Skin of body (tissue), 3 donors: Measurements from ENCODE around the gene SLC47A2. TPM values are rescaled to one million over a fixed set of nuclear protein-coding genes. Genes with fewer than 3 reads are reported as not detected.

Experiments used
- DNase-seq: peaks from one replicate; lab custom pipeline; 2025; lab: John Stamatoyannopoulos, UW
- small RNA-seq: library from RNA; depleted of rRNA; stranded (forward); fragments of <200 nt; gene quantifications from one replicate; pipeline ENCODE3, GENCODE V24; 2014; ENCODE audit warnings: low replicate concordance
- total RNA-seq: library from RNA; depleted of rRNA; stranded (reverse); fragments of >200 nt; gene quantifications from one replicate; pipeline ENCODE4 v1.2.3, GENCODE V29; 2014

SLC47A2 gene
- total RNA-seq, 1 donor from 2014 or later: 0.39 TPM

DNA sequence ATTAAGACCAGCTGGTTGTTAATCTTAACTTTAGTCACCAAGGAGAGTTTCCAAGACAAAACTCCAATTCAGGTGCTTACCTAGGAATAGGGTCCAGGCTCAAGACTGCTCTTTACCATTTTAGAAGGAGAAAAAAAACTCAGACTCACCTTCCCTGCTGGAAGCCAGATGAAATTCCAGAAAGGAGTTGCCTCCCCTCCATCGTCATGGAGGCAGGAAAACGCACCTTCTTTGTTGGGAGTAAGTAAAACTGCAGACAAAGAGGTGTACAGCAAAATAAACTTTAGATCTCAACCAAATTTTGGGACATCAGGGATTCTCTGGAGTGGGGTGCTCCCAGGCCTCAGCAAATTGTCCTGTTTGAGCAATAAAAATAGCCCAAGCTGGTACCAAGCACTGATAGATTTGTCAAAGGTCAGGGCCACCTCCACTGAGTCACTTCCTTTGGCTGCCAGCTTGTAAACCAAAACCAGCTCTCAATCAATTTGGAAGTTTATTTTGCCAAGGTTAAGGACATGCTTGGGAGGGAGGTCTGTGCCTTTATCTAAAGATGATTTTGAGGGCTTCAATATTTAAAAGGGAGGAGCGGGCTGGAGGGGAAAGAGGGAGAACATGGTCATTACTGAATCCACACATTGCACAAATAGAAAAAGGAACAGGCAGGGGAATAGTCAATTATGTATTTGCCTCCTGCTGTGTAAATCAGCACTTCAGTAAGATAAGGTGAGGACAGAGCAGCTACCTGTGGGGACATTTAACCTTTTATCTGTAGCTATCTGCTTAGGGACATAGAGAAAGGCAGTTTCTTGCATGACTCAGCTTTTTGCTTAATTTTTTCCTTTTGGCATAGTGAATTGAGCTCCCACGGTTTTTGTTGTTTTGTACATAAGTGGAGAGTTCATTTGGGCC, 69.3 kb downstream of the SLC47A2 start:
- no peak for DNase-seq

DNA sequence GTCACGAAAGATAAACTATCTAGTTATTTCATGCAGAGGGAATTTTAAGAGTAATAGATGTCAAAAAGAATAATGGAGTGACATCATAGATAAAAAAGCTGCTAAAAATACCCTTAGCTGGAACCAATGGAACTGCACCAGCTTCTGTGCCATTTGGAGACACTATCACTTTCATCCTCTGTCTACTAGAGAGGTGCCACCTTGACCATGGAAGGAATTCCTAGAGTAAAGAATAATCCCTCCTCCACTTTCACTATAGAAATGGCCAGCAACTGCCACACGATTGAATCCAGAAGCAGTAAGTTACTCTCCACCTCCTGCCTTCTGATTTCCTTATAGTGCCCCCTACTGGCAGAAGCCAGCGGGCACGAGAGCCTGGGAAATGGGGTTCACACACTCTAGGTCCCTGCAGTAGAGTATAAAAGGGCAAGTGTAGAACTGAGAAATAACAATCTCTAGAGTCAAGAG, 70.6 kb downstream of the SLC47A2 start:
- DNase-seq: no peak

DNA sequence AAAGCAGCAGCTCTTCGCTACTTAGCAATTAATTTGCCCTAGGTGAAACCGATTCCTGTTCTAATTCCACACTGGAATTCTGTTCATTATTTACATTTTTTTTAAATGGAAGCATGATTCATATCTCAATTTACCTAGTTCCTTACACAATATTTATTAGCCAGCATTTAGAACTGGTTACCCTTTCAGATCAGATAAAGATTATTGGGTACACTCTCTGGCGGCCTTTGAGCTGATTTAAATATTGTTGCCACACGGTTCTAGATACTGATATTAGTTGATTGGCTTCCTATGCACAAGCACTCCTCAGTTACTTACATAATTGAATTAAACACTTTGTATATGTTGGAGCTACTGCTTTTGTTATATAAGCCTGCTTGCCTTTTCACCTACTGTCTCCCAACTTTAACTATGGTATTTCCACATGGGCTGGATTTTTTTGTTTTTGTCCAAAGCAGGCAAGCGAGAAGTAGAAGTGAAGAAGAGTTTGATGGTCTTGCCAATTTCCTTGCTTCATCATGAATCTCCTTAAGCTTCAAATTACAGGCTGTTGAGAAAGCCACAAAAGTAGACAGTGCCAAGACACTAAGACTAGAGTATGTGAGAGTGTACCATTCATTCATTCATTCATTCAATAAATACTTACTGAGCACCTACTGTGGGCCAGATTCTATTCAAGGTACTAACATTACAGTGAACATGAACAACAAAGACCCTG, 71.7 kb downstream of the SLC47A2 start:
- DNase-seq: no peak

DNA sequence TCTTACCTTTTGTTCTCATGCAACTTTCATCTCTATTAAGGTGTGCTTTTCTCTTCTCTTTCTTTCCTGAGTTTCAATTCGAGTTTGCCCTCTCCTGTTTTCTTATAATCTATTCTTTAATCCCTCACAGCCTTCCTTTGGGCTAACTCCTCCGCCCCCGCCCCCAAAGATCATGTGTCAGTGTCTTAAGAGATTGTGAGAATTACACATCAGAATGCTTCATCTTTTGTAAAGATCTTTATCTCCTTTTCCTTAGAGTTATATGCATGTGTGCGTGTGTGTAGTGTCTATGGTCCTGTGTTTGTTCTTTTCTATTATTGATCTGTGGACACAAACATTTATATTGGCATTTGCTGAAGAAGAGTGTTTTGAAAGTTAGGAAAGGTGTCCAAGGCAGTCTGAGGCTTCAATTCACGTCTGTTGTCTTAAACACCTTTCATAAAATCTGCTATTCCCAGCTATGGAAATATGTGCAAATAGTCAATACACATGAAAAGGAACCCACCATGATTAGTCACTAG, 74.0 kb downstream of the SLC47A2 start:
- DNase-seq: no peak

DNA sequence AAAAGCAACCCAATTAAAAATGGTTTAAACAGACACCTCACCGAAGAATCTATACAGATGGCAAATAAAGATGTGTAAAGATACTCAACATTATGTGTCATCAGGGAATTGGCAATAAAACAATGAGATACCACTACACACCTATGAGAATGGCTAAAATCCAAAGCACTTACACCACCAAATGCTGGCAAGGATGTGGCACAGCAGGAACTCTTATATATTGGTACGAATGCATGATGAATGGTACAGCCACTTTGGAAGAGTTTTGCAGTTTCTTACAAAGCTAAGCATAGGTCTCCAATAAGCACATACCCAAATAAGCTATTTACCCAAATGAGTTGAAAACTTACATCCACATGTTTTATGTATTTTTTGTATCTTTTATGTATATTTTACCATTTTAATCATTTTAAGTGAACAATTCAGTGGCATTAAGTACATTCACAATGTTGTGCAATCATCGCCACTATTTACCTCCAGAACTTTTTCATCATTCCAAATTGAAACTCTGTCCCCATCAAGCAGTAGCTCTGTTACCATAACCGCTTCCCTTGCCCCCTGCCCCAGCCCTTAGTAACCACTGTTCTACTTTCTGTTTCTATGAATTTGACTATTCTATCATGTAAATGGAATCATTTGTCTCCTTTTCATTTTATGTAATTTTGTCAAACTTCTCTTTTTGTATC, 74.6 kb downstream of the SLC47A2 start:
- no peak for DNase-seq

DNA sequence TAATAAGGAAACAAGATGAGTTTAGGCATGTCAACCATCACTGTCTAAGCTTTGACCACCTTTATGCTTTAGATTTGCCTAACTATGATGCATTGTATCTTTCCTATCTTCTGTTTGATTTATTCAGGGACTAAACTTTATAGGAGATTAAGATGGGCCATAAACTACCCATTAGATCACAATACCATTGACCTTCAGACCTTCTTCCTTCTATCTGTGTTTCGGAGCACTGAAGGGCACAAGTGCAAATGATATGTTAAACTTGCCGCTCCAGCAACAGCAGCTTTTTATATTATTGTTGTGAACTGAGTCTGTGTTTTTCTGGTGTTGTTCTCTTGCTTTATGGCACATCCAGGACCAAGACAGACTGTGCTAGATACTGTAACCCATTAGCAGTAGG, 84.5 kb downstream of the SLC47A2 start:
- no peak for DNase-seq

DNA sequence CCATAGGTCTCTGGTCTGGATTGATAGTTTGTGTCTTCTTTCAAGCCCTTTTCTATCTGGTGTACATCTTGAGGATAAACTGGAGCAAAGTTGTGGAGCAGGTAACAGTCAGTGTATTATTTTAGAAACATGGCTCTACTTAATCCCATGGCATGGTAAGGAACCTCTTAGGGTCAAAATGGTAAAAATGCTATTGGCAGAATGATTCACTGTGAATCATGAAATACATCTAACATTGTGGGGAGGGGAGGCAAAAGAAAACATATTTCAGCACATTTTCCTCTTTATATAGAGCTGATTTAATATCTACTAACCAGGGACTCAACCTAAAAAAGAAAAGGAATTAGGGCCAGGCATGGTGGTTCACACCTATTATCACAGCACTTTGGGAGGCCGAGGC, 85.7 kb downstream of the SLC47A2 start:
- no peak for DNase-seq

DNA sequence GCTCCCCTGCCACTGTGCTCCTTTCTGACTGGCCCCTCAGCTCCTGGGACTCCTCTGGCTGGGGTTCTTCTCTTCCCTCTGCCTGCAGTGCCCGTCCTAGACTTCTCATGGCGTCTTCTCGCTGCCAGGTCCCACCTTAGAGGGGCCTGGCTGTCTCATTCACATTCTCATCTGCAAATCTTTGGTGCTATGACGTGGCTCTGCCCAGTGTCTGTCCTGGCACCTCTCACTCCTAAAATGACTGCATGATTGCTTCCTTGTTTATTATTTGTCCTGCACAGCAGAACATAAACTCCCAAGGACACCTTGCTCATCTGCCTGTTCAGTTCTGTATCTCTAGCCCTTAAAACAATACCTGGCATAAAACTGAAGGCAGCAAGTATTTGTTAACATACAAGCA, 86.3 kb downstream of the SLC47A2 start:
- no peak for DNase-seq

DNA sequence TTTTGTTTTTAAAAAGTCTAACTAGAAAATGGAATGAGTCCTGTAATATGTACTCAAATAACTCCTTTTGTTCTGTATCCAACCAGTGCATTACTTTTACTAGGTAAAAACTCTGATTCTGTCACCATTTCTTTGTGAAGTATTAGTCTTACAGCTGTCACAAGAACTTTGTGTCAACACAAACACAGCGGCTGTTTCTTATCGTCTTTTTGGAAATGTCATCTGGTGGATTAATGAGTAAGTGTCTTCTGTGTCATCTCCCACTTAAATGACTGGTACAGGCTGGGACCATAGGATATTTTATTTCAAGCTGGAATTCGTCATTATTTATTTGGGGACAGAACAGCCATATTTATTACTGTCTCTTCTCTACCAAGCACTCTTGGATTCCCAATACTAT, 86.9 kb downstream of the SLC47A2 start:
- DNase-seq: no peak

Small RNAs within 50 kb of the gene (small RNA-seq; reads per million reads assigned to genes)
- gene RF00322: not detected

Other genes starting within 250 kb of the SLC47A2 start
- gene SLC47A1, start 182.7 kb downstream of the SLC47A2 start, total RNA-seq: 0.59 TPM
- 141 TPM for gene ALDH3A2, start 67.8 kb downstream of the SLC47A2 start, total RNA-seq
- 2.0 TPM for gene ALDH3A1, start 31.7 kb upstream of the SLC47A2 start, total RNA-seq
- 26.8 TPM for gene ULK2, start 151.4 kb upstream of the SLC47A2 start, total RNA-seq